GM21825 (cell line): ENCODE measurements around the gene PTHLH.

ENCODE experiments used
- ATAC-seq: cut with Tn5 transposase; IDR thresholded peaks from one replicate; pipeline ENCODE4 v1.9.1; 2021; ENCODE audit warnings: mild to moderate bottlenecking, moderate library complexity; ENCODE audit not compliant: unreplicated experiment

PTHLH gene

GRCh38 chr12:27972721-27973120 lies at the start of gene PTHLH:
TSS of gene PTHLH (minus strand) at chr12:27972733. CDS start at chr12:27969494, 3,239 bp downstream.
- no peak for ATAC-seq

GRCh38 chr12:28021704-28022103 lies 49.2 kb upstream of the PTHLH start:
- ATAC-seq: no peak

- no peak for ATAC-seq
Observed at GRCh38 chr12:28017873-28018255, 45.3 kb upstream of the PTHLH start.

DNA sequence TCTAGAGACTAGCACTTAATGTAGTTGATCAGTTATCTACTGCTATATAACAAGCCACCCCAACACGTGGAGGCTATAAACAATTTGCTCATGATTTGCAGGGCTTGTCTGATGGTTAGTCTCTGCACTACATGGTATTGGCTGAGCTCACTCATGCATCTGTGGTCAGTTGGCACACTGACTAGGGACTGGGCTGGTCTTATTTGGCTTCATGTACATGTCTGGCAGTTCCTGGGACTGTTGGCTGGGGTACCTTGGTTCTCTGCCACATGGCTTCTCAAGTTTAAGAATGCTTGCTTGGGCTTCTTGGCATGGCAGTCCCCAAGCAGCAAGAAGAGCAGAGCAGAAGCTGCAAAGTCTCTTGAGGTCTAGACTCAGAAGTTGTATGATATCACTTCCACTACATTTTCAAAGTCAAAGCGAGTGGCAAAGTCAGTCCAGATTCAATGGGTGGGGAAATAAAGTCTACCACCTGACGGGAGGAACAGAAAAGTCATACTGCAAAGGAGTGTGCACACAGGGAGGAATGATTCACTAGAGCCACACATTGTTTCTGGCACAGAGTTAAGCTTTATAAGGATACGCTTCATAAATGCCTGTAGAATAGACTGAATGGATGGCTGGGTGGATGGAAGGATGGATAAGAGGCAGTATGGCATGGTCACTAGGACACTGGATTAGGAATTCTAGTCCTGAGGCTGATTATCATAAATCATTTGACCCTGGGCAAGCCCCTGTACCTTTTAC lies 44.8 kb upstream of the PTHLH start:
- no peak for ATAC-seq

DNA sequence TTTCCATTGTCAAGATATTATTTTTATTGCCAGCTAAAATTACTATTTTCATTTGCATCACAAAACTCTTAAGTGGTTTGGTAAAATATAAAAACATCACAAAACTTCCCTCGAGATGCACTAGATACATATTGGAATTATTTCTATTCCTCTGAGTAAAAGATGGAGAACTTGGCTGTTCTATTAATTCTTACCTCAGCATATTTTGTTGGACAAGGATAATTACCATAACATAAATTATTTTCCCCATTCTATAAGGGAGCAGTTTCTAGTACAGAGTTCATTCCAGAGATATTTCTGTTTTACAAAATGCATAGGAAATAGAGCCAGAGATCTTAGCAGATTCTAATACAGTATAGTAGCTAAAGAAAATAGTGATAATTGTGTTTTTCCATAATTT lies 42.6 kb upstream of the PTHLH start:
- no peak for ATAC-seq

DNA sequence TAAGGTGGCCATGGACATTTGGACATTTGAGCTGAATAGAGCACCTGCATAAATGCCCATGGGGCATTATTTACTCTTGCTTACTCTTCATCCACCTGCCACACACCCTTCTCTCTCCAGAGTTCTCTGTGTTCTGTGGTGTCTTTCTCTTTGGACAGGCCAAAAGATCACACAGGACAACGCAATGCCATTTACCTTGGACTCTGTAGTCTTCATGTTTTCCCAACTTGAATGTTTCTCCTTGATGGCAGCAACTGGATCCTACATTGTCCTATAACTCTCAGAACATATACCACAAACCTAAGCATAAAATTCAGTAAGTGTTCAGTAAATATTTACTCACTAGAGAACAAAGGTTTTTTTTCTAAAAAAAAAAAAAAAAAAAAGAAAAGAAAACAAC lies 41.7 kb upstream of the PTHLH start:
- ATAC-seq: no peak

- no peak for ATAC-seq
Observed at GRCh38 chr12:28012333-28012918, 39.9 kb upstream of the PTHLH start.

DNA sequence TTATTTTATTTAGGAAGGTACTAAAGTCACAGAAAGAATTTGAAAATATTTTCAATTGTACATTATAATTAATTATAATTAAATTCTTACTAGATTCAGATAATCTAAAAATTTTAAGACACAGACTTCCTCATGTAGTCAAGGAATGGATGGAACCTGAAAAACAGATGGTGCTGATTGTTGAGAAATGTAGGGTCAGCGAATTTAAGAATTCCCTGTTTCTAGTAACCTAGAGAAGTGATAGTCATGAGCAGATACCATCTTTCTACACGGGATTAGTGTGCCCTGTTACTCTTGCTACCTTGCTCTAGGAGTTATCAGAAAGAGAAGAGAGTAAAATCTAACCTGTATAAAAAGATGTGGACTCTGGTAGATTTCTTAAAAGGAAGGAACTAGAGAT lies 37.5 kb upstream of the PTHLH start:
- ATAC-seq: no peak

DNA sequence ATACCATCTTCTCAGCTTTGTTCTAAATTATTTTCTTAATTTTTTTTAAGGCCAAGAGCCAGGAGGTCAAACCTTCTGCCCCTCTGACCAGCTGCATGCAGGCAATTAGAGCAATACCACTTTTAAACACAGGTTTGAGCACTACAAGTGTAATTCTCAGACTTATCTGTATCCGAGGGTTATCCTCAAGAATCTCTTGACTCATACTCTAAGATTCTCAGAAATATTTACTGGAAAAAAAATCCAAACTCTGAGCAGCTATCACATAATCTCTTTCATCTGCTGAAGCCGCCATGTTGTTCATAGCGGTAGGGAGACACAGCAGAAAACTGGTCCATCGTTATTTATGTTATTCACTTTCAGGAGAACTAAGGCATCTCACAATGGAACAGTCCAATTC lies 27.4 kb upstream of the PTHLH start:
- ATAC-seq: no peak

- ATAC-seq: no peak
Observed at GRCh38 chr12:27999521-27999920, 27.0 kb upstream of the PTHLH start.

DNA sequence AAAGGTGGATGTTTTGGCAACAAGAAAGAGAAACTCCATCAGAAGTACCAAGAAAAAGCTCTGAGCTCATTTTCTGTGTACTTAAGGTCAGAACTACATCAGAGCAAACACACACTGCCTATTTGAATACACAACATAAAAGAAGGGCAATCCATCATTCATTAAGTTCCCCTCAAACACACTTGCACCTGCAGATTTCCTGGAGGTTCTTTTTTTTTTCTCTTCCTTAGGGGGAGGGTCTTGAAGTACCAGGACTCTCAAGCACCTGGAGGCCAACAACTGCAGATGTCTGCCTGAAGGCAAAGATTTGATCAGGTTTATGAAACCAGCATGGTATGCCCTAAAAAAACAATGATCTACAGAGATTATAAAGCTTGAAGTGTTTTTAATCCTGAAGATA lies 26.1 kb upstream of the PTHLH start:
- no peak for ATAC-seq

DNA sequence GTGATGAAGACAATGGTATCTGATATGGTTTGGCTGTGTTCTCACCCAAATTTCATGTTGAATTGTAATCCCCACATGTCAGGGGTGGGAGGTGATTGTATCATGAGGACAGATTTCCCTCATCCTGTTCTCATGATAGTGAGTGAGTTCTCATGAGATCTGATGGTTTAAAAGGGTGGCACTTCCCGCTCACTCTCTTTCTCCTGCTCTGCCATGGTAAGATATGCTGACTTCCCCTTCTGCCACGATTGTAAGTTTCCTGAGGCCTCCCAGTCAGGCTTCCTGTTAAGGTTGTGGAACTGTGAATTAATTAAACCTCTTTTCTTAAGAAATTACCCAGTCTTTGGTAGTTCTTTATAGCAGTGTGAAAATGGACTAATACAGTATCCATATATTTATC lies 25.6 kb upstream of the PTHLH start:
- no peak for ATAC-seq

- no peak for ATAC-seq
Observed at GRCh38 chr12:27996761-27997160, 24.2 kb upstream of the PTHLH start.

- ATAC-seq: no peak
Observed at GRCh38 chr12:27995406-27995805, 22.9 kb upstream of the PTHLH start.

- ATAC-seq: no peak
Observed at GRCh38 chr12:27988594-27989233, 16.2 kb upstream of the PTHLH start.

- ATAC-seq: no peak
Observed at GRCh38 chr12:27987331-27987730, 14.8 kb upstream of the PTHLH start.

GRCh38 chr12:27984275-27984674 lies 11.7 kb upstream of the PTHLH start:
- no peak for ATAC-seq

GRCh38 chr12:27982951-27983350 lies 10.4 kb upstream of the PTHLH start:
- ATAC-seq: no peak

DNA sequence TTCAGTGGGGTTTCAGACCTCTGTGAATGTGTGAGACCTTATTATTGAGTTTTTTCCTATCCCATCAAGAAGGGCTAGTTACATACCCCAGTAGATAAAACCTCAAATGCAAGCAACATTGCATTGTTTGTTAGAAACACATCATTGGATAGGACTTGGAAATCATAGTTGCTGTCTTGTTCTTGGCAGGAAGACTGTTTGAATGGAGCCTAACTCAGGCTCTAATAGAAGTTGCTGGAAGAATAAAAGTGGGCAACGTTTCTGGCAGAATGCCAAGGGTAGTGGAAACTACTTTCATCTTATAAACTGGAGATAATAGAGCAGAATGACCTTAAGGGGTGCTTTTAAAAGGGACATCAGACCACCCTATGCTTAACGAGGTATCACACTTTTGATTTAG lies 9.9 kb upstream of the PTHLH start:
- no peak for ATAC-seq

DNA sequence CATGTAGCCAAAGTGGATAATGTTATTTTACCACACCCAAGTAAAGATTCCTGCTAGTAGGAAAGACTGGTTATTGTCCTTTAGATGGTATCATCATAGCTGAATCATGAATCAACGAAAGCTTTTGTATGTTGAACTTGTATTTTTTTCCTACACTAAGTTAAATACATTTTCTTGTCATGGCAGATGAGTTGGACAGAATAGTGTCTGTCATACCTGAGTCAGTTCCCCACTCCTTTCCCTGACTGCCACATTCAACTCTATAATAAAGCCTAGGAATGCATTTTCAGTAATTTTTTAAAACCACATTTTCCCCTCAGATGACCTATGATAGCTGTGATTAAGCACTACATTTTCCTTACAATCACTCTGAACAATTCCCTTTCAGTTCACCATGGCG lies 9.3 kb upstream of the PTHLH start:
- ATAC-seq: no peak

DNA sequence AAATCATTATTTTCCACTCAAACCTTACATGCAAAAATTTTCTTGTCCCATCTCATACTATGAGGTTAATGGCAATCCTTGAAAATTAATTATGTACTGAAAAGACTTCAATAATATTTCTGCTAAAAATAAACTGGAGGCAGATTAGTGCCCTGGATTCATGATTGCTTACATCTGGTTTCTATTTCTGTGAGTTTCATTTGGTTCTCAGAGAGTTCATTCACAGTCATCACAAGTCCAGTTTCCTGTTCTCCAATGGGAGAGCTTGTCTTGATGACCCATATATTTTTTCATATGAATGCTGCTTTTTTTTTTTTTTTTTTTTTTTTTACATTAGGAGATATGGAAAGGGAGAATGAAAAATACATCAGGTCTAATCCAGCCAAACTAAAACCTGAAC lies 6.6 kb upstream of the PTHLH start:
- no peak for ATAC-seq
